Kidney epithelial cell (primary cell): ENCODE measurements around the gene PCDHA10. TPM values are rescaled to one million over a fixed set of nuclear protein-coding genes. Genes with fewer than 3 reads are reported as not detected.
A peak's percentile ranks its signal among the peaks of the same experiment; 100 is the strongest.
"Not testable (repeated sequence)": the region's sequence is repeated elsewhere in the genome, so short reads cannot be mapped to it uniquely, and the experiment has no call there.

ENCODE experiments used
- DNase-seq: peaks from one replicate; pipeline ENCODE4 v3.0.0-alpha.2; 2010; ENCODE audit warnings: low read depth
- H3K27me3 ChIP-seq: 2 replicates; pipeline ENCODE4 v1.6.0; 2011; ENCODE audit warnings: low read length; ENCODE audit not compliant: control insufficient read depth, insufficient read depth
- H3K36me3 ChIP-seq: 2 replicates; pipeline ENCODE4 v1.5.1; 2011; ENCODE audit warnings: low read length; ENCODE audit not compliant: control insufficient read depth, insufficient read depth
- H3K4me3 ChIP-seq: 2 replicates; pipeline ENCODE4 v1.5.1; 2011; ENCODE audit warnings: low read depth, mild to moderate bottlenecking, control low read depth, low read length
- CTCF ChIP-seq: IDR thresholded peaks from 2 replicates; pipeline ENCODE4 v1.5.1; 2011; ENCODE audit warnings: mild to moderate bottlenecking, moderate library complexity, low read length, control low read depth, inconsistent platforms; ENCODE audit not compliant: insufficient read depth, poor library complexity, severe bottlenecking
- total RNA-seq: library from RNA; depleted of rRNA; stranded (reverse); fragments of >200 nt; gene quantifications from 2 replicates; pipeline ENCODE4 v1.2.3, GENCODE V29; 2015

The PCDHA10 gene, protein sequence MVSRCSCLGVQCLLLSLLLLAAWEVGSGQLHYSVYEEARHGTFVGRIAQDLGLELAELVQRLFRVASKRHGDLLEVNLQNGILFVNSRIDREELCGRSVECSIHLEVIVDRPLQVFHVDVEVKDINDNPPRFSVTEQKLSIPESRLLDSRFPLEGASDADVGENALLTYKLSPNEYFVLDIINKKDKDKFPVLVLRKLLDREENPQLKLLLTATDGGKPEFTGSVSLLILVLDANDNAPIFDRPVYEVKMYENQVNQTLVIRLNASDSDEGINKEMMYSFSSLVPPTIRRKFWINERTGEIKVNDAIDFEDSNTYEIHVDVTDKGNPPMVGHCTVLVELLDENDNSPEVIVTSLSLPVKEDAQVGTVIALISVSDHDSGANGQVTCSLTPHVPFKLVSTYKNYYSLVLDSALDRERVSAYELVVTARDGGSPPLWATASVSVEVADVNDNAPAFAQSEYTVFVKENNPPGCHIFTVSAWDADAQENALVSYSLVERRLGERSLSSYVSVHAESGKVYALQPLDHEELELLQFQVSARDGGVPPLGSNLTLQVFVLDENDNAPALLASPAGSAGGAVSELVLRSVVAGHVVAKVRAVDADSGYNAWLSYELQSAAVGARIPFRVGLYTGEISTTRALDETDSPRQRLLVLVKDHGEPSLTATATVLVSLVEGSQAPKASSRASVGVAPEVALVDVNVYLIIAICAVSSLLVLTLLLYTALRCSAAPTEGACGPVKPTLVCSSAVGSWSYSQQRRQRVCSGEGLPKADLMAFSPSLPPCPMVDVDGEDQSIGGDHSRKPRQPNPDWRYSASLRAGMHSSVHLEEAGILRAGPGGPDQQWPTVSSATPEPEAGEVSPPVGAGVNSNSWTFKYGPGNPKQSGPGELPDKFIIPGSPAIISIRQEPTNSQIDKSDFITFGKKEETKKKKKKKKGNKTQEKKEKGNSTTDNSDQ
- 0.33 and 0.68 TPM in 2 replicates for total RNA-seq

DNA sequence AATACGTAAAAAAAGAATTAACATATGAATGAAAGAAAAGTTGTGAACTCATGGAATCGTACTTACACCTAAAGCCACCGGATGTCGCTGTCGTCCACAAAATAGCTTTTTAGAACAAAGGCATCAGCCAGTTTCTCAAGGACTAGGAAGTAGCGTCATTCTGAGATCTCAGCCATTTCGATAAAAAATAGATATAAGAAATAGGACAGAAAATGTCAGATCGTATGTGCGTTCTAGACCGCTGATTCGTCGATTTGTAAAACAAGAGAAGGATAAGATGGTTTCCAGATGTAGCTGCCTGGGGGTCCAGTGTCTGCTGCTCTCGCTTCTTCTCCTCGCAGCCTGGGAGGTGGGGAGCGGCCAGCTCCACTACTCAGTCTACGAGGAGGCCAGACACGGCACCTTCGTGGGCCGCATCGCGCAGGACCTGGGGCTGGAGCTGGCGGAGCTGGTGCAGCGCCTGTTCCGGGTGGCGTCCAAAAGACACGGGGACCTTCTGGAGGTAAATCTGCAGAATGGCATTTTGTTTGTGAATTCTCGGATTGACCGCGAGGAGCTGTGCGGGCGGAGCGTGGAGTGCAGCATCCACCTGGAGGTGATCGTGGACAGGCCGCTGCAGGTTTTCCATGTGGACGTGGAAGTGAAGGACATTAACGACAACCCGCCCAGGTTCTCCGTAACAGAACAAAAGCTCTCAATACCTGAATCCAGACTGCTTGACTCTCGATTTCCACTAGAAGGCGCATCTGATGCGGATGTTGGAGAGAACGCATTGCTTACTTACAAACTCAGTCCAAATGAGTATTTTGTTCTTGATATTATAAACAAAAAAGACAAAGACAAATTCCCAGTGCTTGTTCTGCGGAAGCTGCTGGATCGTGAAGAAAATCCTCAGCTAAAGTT, at the start of gene PCDHA10:
TSS of gene PCDHA10 (plus strand) at position 126 of the 903 bp plus-strand sequence. CDS start at position 278, 152 bp downstream.
- H3K4me3 ChIP-seq, result no peak within 1 kb of the TSS
- TF ChIP-seq CTCF, result no peak
- no peaks in the 10 kb centered on the region for H3K36me3 ChIP-seq
- H3K27me3 ChIP-seq, result no peaks in the 10 kb centered on the region
- no peak for DNase-seq

DNA sequence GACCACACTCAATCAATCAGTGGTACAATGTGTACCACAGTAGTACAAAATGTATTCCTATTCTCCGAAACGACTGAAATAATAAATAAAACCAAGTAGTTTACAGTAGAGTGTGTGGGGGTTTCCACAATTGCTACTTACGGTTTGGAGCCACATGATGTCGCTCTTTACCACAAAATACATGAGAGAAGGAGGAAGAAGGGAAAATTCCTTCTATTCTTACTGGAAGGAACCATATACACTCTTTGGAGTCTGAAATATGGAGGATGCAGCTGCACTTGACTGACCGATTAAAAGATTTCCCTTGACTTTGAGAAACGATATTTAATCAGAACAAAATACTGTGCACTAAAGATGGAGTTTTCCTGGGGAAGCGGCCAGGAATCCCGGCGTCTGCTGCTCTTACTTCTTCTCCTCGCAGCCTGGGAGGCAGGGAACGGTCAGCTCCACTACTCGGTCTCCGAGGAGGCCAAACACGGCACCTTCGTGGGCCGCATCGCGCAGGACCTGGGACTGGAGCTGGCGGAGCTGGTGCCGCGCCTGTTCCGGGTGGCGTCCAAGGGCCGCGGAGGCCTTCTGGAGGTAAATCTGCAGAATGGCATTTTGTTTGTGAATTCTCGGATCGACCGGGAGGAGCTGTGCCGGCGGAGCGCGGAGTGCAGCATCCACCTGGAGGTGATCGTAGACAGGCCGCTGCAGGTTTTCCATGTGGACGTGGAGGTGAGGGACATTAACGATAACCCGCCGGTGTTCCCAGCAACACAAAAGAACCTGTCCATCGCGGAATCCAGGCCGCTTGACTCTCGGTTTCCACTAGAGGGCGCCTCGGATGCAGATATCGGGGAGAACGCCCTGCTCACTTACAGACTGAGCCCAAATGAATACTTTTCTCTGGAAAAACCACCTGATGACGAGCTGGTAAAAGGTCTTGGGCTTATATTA, 48.6 kb upstream of the PCDHA10 start, which contains the start of gene PCDHA4:
TSS of gene PCDHA4 (plus strand) at position 235 of the 942 bp plus-strand sequence.
- DNase-seq, result no peak
- H3K36me3 ChIP-seq, result no peaks in the 10 kb centered on the region
- no peaks in the 10 kb centered on the region for H3K27me3 ChIP-seq
- peak; percentile 24 for TF ChIP-seq CTCF
- peak within 1 kb of the TSS; percentile 11 for H3K4me3 ChIP-seq

DNA sequence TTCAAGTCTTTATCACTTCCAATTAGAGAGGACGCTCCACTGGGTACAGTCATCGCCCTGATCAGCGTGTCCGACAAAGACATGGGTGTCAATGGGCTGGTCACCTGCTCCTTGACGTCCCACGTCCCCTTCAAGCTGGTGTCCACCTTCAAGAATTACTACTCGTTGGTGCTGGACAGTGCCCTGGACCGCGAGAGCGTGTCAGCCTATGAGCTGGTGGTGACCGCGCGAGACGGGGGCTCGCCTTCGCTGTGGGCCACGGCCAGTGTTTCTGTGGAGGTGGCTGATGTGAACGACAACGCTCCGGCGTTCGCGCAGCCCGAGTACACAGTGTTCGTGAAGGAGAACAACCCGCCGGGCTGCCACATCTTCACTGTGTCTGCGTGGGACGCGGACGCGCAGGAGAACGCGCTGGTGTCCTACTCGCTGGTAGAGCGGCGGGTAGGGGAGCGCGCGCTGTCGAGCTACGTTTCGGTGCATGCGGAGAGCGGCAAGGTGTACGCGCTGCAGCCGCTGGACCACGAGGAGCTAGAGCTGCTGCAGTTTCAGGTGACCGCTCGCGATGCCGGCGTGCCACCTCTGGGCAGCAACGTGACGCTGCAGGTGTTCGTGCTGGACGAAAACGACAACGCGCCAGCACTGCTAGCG, 47.3 kb upstream of the PCDHA10 start:
- not testable (repeated sequence) for H3K4me3 ChIP-seq, H3K36me3 ChIP-seq, H3K27me3 ChIP-seq, DNase-seq

- TF ChIP-seq CTCF, result no peak
These were observed 46.8 kb upstream of the PCDHA10 start for GRCh38 chr5:140808889-140809291.

DNA sequence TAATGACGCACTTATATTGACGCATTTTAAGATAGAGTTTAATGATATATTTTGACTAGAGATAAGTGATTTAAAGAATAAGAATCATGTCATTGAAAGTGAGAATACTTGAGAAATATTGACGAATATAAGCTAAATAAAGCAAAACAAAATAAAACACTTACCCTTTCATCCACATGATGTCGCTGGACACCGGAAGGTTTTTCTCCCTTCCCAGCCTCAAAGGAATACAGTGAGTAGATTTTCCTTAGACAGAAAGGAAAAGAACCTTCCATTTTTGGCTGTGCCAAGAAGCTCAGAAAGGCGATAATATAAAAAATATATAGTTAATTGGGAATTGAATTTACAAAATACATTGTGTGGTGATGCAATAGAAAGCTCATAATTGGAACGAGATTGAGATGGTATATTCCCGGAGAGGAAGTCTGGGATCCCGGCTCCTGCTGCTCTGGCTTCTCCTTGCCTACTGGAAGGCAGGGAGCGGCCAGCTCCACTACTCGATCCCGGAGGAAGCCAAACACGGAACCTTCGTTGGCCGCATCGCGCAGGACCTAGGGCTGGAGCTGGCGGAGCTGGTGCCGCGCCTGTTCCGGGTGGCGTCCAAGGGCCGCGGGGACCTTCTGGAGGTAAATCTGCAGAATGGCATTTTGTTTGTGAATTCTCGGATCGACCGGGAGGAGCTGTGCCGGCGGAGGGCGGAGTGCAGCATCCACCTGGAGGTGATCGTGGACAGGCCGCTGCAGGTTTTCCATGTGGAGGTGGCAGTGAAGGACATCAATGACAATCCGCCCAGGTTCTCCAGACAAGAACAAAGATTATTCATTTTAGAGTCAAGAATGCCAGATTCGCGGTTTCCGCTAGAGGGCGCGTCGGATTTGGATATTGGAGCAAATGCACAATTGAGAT, 34.1 kb upstream of the PCDHA10 start, which contains the start of gene PCDHA5:
TSS of gene PCDHA5 (plus strand) at position 239 of the 906 bp plus-strand sequence.
- H3K4me3 ChIP-seq, result no peak within 1 kb of the TSS
- DNase-seq, result no peak
- H3K36me3 ChIP-seq, result no peaks in the 10 kb centered on the region
- peak; percentile 36 for TF ChIP-seq CTCF
- H3K27me3 ChIP-seq, result no peaks in the 10 kb centered on the region

More at GRCh38 chr5:140808889-140809291, 46.8 kb upstream of the PCDHA10 start:
- DNase-seq, result no peak
- no peak overlapping the region for H3K4me3 ChIP-seq
- H3K36me3 ChIP-seq, result no peaks in the 10 kb centered on the region
- H3K27me3 ChIP-seq, result no peaks in the 10 kb centered on the region
